OCI-LY1 (cell line): ENCODE results near the gene EOGT.
A peak's percentile ranks its signal among the peaks of the same experiment; 100 is the strongest.

ENCODE experiments used
- H2AFZ ChIP-seq: fragments of 200-600 bp; sonication (generic), shearing (Covaris generic); 2 replicates; pipeline ENCODE4 v1.6.0; 2014; ENCODE audit warnings: antibody characterized with exemption, mild to moderate bottlenecking, low read length
- H3F3A ChIP-seq: fragments of 200-600 bp; sonication (generic), shearing (Covaris generic); 2 replicates; pipeline ENCODE4 v1.6.0; 2014; ENCODE audit warnings: mild to moderate bottlenecking, antibody characterized with exemption, low read length, moderate library complexity; ENCODE audit not compliant: insufficient read depth
- H3K27ac ChIP-seq: fragments of 200-600 bp; sonication (generic); 2 replicates; pipeline ENCODE4 v1.5.1; 2014; ENCODE audit warnings: low read length, mixed run types, mild to moderate bottlenecking, low read depth; ENCODE audit not compliant: poor library complexity, severe bottlenecking
- H3K27me3 ChIP-seq: fragments of 200-600 bp; sonication (generic); 2 replicates; pipeline ENCODE4 v1.6.0; 2014; ENCODE audit warnings: antibody characterized with exemption, mild to moderate bottlenecking, low read length, moderate library complexity; ENCODE audit not compliant: insufficient read depth
- H3K36me3 ChIP-seq: fragments of 200-600 bp; sonication (generic); 2 replicates; pipeline ENCODE4 v1.6.1; 2014; ENCODE audit warnings: mild to moderate bottlenecking, antibody characterized with exemption, low read length, moderate library complexity, mixed read lengths; ENCODE audit not compliant: insufficient read depth
- H3K4me1 ChIP-seq: fragments of 200-600 bp; sonication (generic); 2 replicates; pipeline ENCODE4 v1.5.1; 2014; ENCODE audit warnings: mild to moderate bottlenecking, low read length, moderate library complexity; ENCODE audit not compliant: insufficient read depth, severe bottlenecking
- H3K4me2 ChIP-seq: fragments of 200-600 bp; sonication (generic), shearing (Covaris generic); 2 replicates; pipeline ENCODE4 v1.6.1; 2014; ENCODE audit warnings: low read length
- H3K4me3 ChIP-seq: fragments of 200-600 bp; sonication (generic); 2 replicates; pipeline ENCODE4 v1.5.1; 2014; ENCODE audit warnings: low read length, low read depth, mild to moderate bottlenecking, mixed read lengths; ENCODE audit not compliant: poor library complexity, severe bottlenecking
- H3K79me2 ChIP-seq: fragments of 200-600 bp; shearing (Covaris generic); 2 replicates; pipeline ENCODE4 v1.6.1; 2016; ENCODE audit warnings: mixed run types, low read length, mixed read lengths; ENCODE audit not compliant: insufficient read depth
- H3K9ac ChIP-seq: fragments of 200-600 bp; sonication (generic), shearing (Covaris generic); 2 replicates; pipeline ENCODE4 v1.6.1; 2014; ENCODE audit warnings: mild to moderate bottlenecking, low read length, mixed read lengths
- H3K9me2 ChIP-seq: fragments of 200-600 bp; sonication (generic), shearing (Covaris generic); 2 replicates; pipeline ENCODE4 v1.6.1; 2014; ENCODE audit warnings: low read depth, mild to moderate bottlenecking, low read length, mixed read lengths
- H3K9me3 ChIP-seq: fragments of 200-600 bp; shearing (Covaris generic); 2 replicates; pipeline ENCODE4 v1.6.1; 2014; ENCODE audit warnings: low read length, mixed read lengths
- H4K20me1 ChIP-seq: fragments of 200-600 bp; sonication (generic), shearing (Covaris generic); 2 replicates; pipeline ENCODE4 v1.6.0; 2016; ENCODE audit warnings: mild to moderate bottlenecking, low read length; ENCODE audit not compliant: insufficient read depth
- EZH2 ChIP-seq: fragments of 200-600 bp; sonication (generic), shearing (Covaris generic); IDR thresholded peaks from 2 replicates; pipeline ENCODE4 v1.8.0; 2017; ENCODE audit warnings: borderline replicate concordance, mixed run types, mild to moderate bottlenecking, antibody characterized with exemption, low read length, moderate library complexity, mixed read lengths
- TF ChIP-seq, protein P1 (sequence below): fragments of 200-600 bp; sonication (generic), shearing (Covaris generic); IDR thresholded peaks from 2 replicates; pipeline ENCODE4 v1.5.1; 2017; ENCODE audit warnings: mild to moderate bottlenecking, antibody characterized with exemption, low read length, moderate library complexity, mixed read lengths

EOGT gene

DNA sequence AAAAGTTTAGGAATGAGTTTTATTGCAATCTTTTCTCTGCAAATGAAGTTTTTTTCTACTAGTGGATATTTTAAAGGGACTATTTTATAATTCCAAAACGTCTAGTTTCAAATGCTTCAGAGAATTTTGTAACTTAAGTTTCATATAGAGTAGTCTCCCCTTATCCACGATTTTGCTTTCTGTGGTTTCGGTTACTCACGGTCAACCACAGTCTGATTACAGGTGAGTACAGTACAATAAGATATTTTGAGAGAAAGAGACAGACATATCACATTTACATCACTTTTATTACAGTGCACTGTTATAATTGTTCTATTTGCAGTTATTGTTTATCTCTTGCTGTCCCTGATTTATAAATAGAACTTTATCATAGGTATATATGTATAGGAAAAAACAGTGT, 7.4 kb upstream of the EOGT start:
- H3K27me3 ChIP-seq: no peaks in the 10 kb centered on the region
- no peaks in the 10 kb centered on the region for H3K9me3 ChIP-seq
- H3K4me3 ChIP-seq: no peak overlapping the region
- no peak for TF ChIP-seq EZH2
- TF ChIP-seq, protein P1, sequence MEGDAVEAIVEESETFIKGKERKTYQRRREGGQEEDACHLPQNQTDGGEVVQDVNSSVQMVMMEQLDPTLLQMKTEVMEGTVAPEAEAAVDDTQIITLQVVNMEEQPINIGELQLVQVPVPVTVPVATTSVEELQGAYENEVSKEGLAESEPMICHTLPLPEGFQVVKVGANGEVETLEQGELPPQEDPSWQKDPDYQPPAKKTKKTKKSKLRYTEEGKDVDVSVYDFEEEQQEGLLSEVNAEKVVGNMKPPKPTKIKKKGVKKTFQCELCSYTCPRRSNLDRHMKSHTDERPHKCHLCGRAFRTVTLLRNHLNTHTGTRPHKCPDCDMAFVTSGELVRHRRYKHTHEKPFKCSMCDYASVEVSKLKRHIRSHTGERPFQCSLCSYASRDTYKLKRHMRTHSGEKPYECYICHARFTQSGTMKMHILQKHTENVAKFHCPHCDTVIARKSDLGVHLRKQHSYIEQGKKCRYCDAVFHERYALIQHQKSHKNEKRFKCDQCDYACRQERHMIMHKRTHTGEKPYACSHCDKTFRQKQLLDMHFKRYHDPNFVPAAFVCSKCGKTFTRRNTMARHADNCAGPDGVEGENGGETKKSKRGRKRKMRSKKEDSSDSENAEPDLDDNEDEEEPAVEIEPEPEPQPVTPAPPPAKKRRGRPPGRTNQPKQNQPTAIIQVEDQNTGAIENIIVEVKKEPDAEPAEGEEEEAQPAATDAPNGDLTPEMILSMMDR: no peak
- H4K20me1 ChIP-seq: no peaks in the 10 kb centered on the region
- H3K4me1 ChIP-seq: no peaks in the 10 kb centered on the region
- no peak overlapping the region for H2AFZ ChIP-seq
- H3K9me2 ChIP-seq: no peaks in the 10 kb centered on the region
- peaks cover 8% of the 10 kb centered on the region; the same call in 1 of the 2 replicates for H3F3A ChIP-seq
- no peak overlapping the region for H3K27ac ChIP-seq
- H3K4me2 ChIP-seq: no peak overlapping the region
- no peak overlapping the region for H3K9ac ChIP-seq
- H3K79me2 ChIP-seq: no peaks in the 10 kb centered on the region
- H3K36me3 ChIP-seq: peaks cover 39% of the 10 kb centered on the region

DNA sequence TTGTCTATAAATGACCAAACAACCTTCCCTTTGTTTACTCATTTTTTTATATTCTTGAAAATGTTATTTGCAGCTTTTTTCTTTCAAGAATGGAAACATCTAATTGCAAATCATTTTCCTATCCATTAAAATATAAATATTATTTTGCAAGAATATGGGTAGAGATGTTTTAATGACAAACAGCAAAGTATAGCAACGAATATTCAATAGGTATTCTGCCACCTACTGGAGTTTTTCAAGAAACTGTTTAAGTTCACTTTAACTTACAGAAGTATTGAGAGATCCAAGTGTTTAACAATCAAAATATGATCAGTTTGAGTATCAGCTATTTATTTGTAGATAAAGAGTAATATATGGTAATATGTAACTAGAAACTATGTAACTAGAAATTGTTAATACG, 6.9 kb upstream of the EOGT start:
- TF ChIP-seq EZH2: no peak
- TF ChIP-seq, protein P1: peak; percentile 42
- Histone ChIP-seq H3K36me3 (peaks cover 35% of the 10 kb centered on the region), H3F3A (peaks cover 8% of the 10 kb centered on the region; the same call in 1 of the 2 replicates), H3K4me2 (no peak overlapping the region), H3K79me2 (no peaks in the 10 kb centered on the region), H4K20me1 (no peaks in the 10 kb centered on the region), H3K27ac (no peak overlapping the region), H2AFZ (no peak overlapping the region), H3K4me1 (no peaks in the 10 kb centered on the region), H3K27me3 (no peaks in the 10 kb centered on the region), H3K9ac (no peak overlapping the region), H3K9me2 (no peaks in the 10 kb centered on the region), H3K9me3 (no peaks in the 10 kb centered on the region), H3K4me3 (no peak overlapping the region)

DNA sequence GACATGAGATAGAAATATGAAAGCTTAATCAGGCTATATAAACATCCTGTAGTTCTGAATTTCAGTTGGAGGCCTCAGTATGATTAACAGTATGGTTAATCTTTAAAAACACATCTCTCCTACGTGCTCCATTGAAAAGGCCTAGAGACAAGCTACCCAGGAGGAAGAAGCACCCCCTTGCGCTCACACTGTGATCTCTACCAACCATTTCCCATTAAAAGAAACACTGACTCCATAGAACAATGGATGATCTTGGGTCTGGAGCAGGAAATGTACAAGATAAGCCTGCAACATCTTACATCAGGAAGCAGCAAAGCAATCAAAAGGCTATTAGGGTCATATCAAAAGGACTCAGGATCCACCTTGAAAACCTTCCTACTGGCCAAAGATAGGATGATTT, 3.4 kb upstream of the EOGT start:
- H2AFZ ChIP-seq: no peak overlapping the region
- H3K36me3 ChIP-seq: peaks cover 5% of the 10 kb centered on the region; the same call in 1 of the 2 replicates
- H3K79me2 ChIP-seq: no peaks in the 10 kb centered on the region
- no peak overlapping the region for H3K27ac ChIP-seq
- H3K9me3 ChIP-seq: no peaks in the 10 kb centered on the region
- no peak overlapping the region for H3K9ac ChIP-seq
- H3K4me1 ChIP-seq: peaks cover 20% of the 10 kb centered on the region
- no peaks in the 10 kb centered on the region for H3K9me2 ChIP-seq
- no peak for TF ChIP-seq EZH2
- TF ChIP-seq, protein P1: no peak
- no peak overlapping the region for H3K4me3 ChIP-seq
- H4K20me1 ChIP-seq: no peaks in the 10 kb centered on the region
- H3F3A ChIP-seq: peaks cover 11% of the 10 kb centered on the region; the same call in 1 of the 2 replicates
- no peak overlapping the region for H3K4me2 ChIP-seq
- H3K27me3 ChIP-seq: no peaks in the 10 kb centered on the region
